ENCODE data around the gene LSAMP. TPM values are rescaled to one million over a fixed set of nuclear protein-coding genes. Genes with fewer than 3 reads are reported as not detected.

Gene LSAMP
- total RNA-seq, 1 donor from 2014 or later, result 0.11 TPM

- Histone ChIP-seq H3K4me1 (no peaks in the 10 kb centered on the region), H3K27me3 (no peaks in the 10 kb centered on the region), H3K9me3 (no peaks in the 10 kb centered on the region), H3K27ac (no peak overlapping the region), H3K36me3 (no peaks in the 10 kb centered on the region), H3K4me3 (no peak overlapping the region)
- no peak for TF ChIP-seq CTCF (IDR thresholded peaks at IDR 0.05)
- intact Hi-C loops (cut with DNase I), result no loop called here
- DNase-seq (ENCODE audit: low spot score in 2 of 2), result no peak
Observed at GRCh38 chr3:116045314-116045713, 400.0 kb downstream of the LSAMP start.

- no peak for TF ChIP-seq CTCF (IDR thresholded peaks at IDR 0.05)
- H3K27ac ChIP-seq, result no peak overlapping the region
Observed at GRCh38 chr3:116040152-116040551, 405.1 kb downstream of the LSAMP start.

GRCh38 chr3:116039651-116039985 lies 405.7 kb downstream of the LSAMP start:
- TF ChIP-seq CTCF (IDR thresholded peaks at IDR 0.05), result no peak
- no peak overlapping the region for H3K27ac ChIP-seq
- no peak overlapping the region for H3K4me3 ChIP-seq
- H3K36me3 ChIP-seq, result no peaks in the 10 kb centered on the region
- H3K4me1 ChIP-seq, result no peaks in the 10 kb centered on the region
- no peak for DNase-seq (ENCODE audit: low spot score in 2 of 2)
- no peaks in the 10 kb centered on the region for H3K27me3 ChIP-seq
- intact Hi-C loops (cut with DNase I), result no loop called here
- H3K9me3 ChIP-seq, result no peaks in the 10 kb centered on the region

More at GRCh38 chr3:116040152-116040551, 405.1 kb downstream of the LSAMP start:
- Histone ChIP-seq H3K4me3 (no peak overlapping the region), H3K4me1 (no peaks in the 10 kb centered on the region), H3K27me3 (no peaks in the 10 kb centered on the region), H3K9me3 (no peaks in the 10 kb centered on the region), H3K36me3 (no peaks in the 10 kb centered on the region)
- intact Hi-C loops (cut with DNase I), result no loop called here
- DNase-seq (ENCODE audit: low spot score in 2 of 2), result no peak

GRCh38 chr3:116038968-116039650 lies 406.2 kb downstream of the LSAMP start:
- no peak overlapping the region for H3K27ac ChIP-seq
- no peaks in the 10 kb centered on the region for H3K27me3 ChIP-seq
- no peaks in the 10 kb centered on the region for H3K9me3 ChIP-seq
- no peaks in the 10 kb centered on the region for H3K4me1 ChIP-seq
- TF ChIP-seq CTCF (IDR thresholded peaks at IDR 0.05), result no peak
- no peaks in the 10 kb centered on the region for H3K36me3 ChIP-seq
- intact Hi-C loops (cut with DNase I), result no loop called here
- no peak for DNase-seq (ENCODE audit: low spot score in 2 of 2)
- H3K4me3 ChIP-seq, result no peak overlapping the region

- Histone ChIP-seq H3K27me3 (no peaks in the 10 kb centered on the region), H3K4me1 (no peaks in the 10 kb centered on the region), H3K27ac (no peak overlapping the region), H3K36me3 (no peaks in the 10 kb centered on the region), H3K4me3 (no peak overlapping the region), H3K9me3 (no peaks in the 10 kb centered on the region)
- TF ChIP-seq CTCF (IDR thresholded peaks at IDR 0.05), result no peak
- intact Hi-C loops (cut with DNase I), result no loop called here
- DNase-seq (ENCODE audit: low spot score in 2 of 2), result no peak
Observed at GRCh38 chr3:116037954-116038911, 407.1 kb downstream of the LSAMP start.

Data from ascending aorta (tissue), 2 donors.